SU-DHL-6 (cell line): Measurements from ENCODE around the gene RLN1.
A peak's percentile ranks its signal among the peaks of the same experiment; 100 is the strongest.
"Not testable (repeated sequence)": the region's sequence is repeated elsewhere in the genome, so short reads cannot be mapped to it uniquely, and the experiment has no call there.

Source experiments
- H2AFZ ChIP-seq: fragments of 200-600 bp; sonication (generic); 2 replicates; pipeline ENCODE4 v1.6.1; 2014; ENCODE audit warnings: low read depth, mild to moderate bottlenecking, moderate library complexity, mixed read lengths, antibody characterized with exemption, low read length; ENCODE audit not compliant: severe bottlenecking
- H3F3A ChIP-seq: fragments of 200-600 bp; shearing (Covaris generic); 2 replicates; pipeline ENCODE4 v1.6.0; 2016; ENCODE audit warnings: antibody characterized with exemption, mild to moderate bottlenecking; ENCODE audit not compliant: insufficient read depth
- H3K27ac ChIP-seq: fragments of 200-600 bp; sonication (generic); 2 replicates; pipeline ENCODE4 v1.5.1; 2016; ENCODE audit warnings: low read depth, mild to moderate bottlenecking, low read length, moderate library complexity, mixed read lengths
- H3K27me3 ChIP-seq: fragments of 200-600 bp; sonication (generic), shearing (Covaris generic); 2 replicates; pipeline ENCODE4 v1.6.0; 2014; ENCODE audit warnings: mild to moderate bottlenecking, low read length
- H3K36me3 ChIP-seq: fragments of 200-600 bp; sonication (generic); 2 replicates; pipeline ENCODE4 v1.6.1; 2014; ENCODE audit warnings: mild to moderate bottlenecking, low read length, mixed read lengths
- H3K4me2 ChIP-seq: fragments of 300-600, 200-600 bp; shearing (Covaris generic), sonication (generic); 2 replicates; pipeline ENCODE4 v1.6.0; 2014; ENCODE audit warnings: low read length, low read depth, mild to moderate bottlenecking; ENCODE audit not compliant: poor library complexity, severe bottlenecking
- H3K4me3 ChIP-seq: fragments of 200-600 bp; sonication (generic); 2 replicates; pipeline ENCODE4 v1.5.1; 2014; ENCODE audit warnings: antibody characterized with exemption, low read length, mild to moderate bottlenecking, mixed read lengths; ENCODE audit not compliant: insufficient read depth, poor library complexity, severe bottlenecking
- H3K79me2 ChIP-seq: fragments of 200-600 bp; sonication (generic); 2 replicates; pipeline ENCODE4 v1.6.1; 2014; ENCODE audit warnings: mild to moderate bottlenecking, low read length, moderate library complexity; ENCODE audit not compliant: insufficient read depth
- H3K9ac ChIP-seq: fragments of 200-600 bp; sonication (generic); 2 replicates; pipeline ENCODE4 v1.7.0; 2014; ENCODE audit warnings: mild to moderate bottlenecking, low read length
- H3K9me2 ChIP-seq: fragments of 200-600 bp; sonication (generic); replicated peaks from 2 replicates; pipeline ENCODE4 v1.6.1; 2014; ENCODE audit warnings: low read length; ENCODE audit not compliant: insufficient read depth
- H3K9me3 ChIP-seq: fragments of 200-600 bp; sonication (generic); 2 replicates; pipeline ENCODE4 v1.6.1; 2014; ENCODE audit warnings: low read length, mixed read lengths; ENCODE audit not compliant: insufficient read depth
- H4K20me1 ChIP-seq: fragments of 200-600 bp; sonication (generic); 2 replicates; pipeline ENCODE4 v1.6.1; 2014; ENCODE audit warnings: low read depth, mild to moderate bottlenecking, antibody characterized with exemption, low read length, moderate library complexity, mixed read lengths
- CTCF ChIP-seq: fragments of 200-600 bp; sonication (generic); IDR thresholded peaks from one replicate; pipeline ENCODE4 v1.5.1; 2017; ENCODE audit warnings: antibody characterized with exemption, mild to moderate bottlenecking, low read length, moderate library complexity; ENCODE audit not compliant: insufficient read depth, poor library complexity, severe bottlenecking
- EZH2phosphoT487 ChIP-seq: fragments of 200-600 bp; sonication (generic), shearing (Covaris generic); conservative IDR thresholded peaks from 2 replicates; pipeline ENCODE4 v1.6.1; 2018; ENCODE audit warnings: mild to moderate bottlenecking, antibody characterized with exemption, low read length, moderate library complexity, mixed read lengths

The RLN1 gene

GRCh38 chr9:5310851-5311250, 28.8 kb downstream of the RLN1 start:
- Histone ChIP-seq H3K4me2 (no peak overlapping the region), H4K20me1 (no peaks in the 10 kb centered on the region), H3K27ac (no peak overlapping the region), H3K9me2 (no peaks in the 10 kb centered on the region), H3K36me3 (peaks cover 3% of the 10 kb centered on the region; the same call in 1 of the 2 replicates), H3K9ac (no peak overlapping the region), H3K4me3 (no peak overlapping the region), H3K27me3 (no peaks in the 10 kb centered on the region), H3K79me2 (no peaks in the 10 kb centered on the region), H3K9me3 (peaks cover 5% of the 10 kb centered on the region; the same call in 1 of the 2 replicates), H2AFZ (no peak overlapping the region), H3F3A (no peaks in the 10 kb centered on the region)
- TF ChIP-seq EZH2phosphoT487 = no peak
- no peak for TF ChIP-seq CTCF

- Histone ChIP-seq H3K9ac (no peak overlapping the region), H3K79me2 (no peaks in the 10 kb centered on the region), H2AFZ (no peak overlapping the region), H3K27ac (no peak overlapping the region), H3F3A (peaks cover 3% of the 10 kb centered on the region; the same call in 1 of the 2 replicates), H3K9me2 (no peaks in the 10 kb centered on the region), H3K27me3 (no peaks in the 10 kb centered on the region), H3K9me3 (no peaks in the 10 kb centered on the region), H3K4me2 (no peak overlapping the region), H4K20me1 (no peaks in the 10 kb centered on the region), H3K36me3 (no peaks in the 10 kb centered on the region; the same call in 1 of the 2 replicates), H3K4me3 (no peak overlapping the region)
- TF ChIP-seq EZH2phosphoT487 = no peak
- TF ChIP-seq CTCF = no peak
These were observed 33.9 kb downstream of the RLN1 start for GRCh38 chr9:5305741-5306140.

GRCh38 chr9:5303840-5304795, 35.6 kb downstream of the RLN1 start, which contains the start of gene RLN2:
TSS of gene RLN2 (minus strand) at chr9:5304716. CDS start at chr9:5304580, 136 bp downstream.
- H3F3A ChIP-seq, H4K20me1 ChIP-seq, H3K9me3 ChIP-seq, H3K9me2 ChIP-seq, H3K27ac ChIP-seq, H3K36me3 ChIP-seq, H3K4me3 ChIP-seq, H3K79me2 ChIP-seq, H3K9ac ChIP-seq, H3K27me3 ChIP-seq: not testable (repeated sequence)
- H3K4me2 ChIP-seq = peak within 1 kb of the TSS; percentile 30
- H2AFZ ChIP-seq = peak within 1 kb of the TSS; percentile 94

- Histone ChIP-seq H4K20me1 (no peaks in the 10 kb centered on the region), H3K9ac (no peak overlapping the region), H2AFZ (no peak overlapping the region), H3K9me3 (no peaks in the 10 kb centered on the region), H3K27me3 (no peaks in the 10 kb centered on the region), H3K4me3 (no peak overlapping the region), H3K9me2 (no peaks in the 10 kb centered on the region), H3K79me2 (no peaks in the 10 kb centered on the region), H3K36me3 (no peaks in the 10 kb centered on the region; the same call in 1 of the 2 replicates), H3K27ac (no peak overlapping the region), H3K4me2 (no peak overlapping the region), H3F3A (peaks cover 3% of the 10 kb centered on the region; the same call in 1 of the 2 replicates)
- TF ChIP-seq CTCF (no peak), EZH2phosphoT487 (no peak)
These were observed 38.1 kb downstream of the RLN1 start for GRCh38 chr9:5301544-5301943.
